ENCODE results near the gene STRIT1. TPM values are rescaled to one million over a fixed set of nuclear protein-coding genes. Genes with fewer than 3 reads are reported as not detected.

STRIT1 gene
- total RNA-seq, 2 donors from 2014 or later, result not detected

GRCh38 chr3:155285936-155286335 lies 7.5 kb downstream of the STRIT1 start:
- no peak overlapping the region for H3K4me3 ChIP-seq (ENCODE audit: low read length)
- no peak overlapping the region for H3K9ac ChIP-seq (ENCODE audit: extremely low read depth, low read length, poor library complexity, severe bottlenecking)
- Mint-ChIP-seq H3K27ac (no peak overlapping the region), H3K9me3 (no peaks in the 10 kb centered on the region), H3K4me3 (no peak overlapping the region), H3K36me3 (ENCODE audit: low read depth) (peaks cover 9% of the 10 kb centered on the region), H3K27me3 (ENCODE audit: insufficient read depth) (no peaks in the 10 kb centered on the region), H3K4me1 (no peaks in the 10 kb centered on the region)
- no peak for DNase-seq
- no peak overlapping the region for H3K27ac ChIP-seq (ENCODE audit: low read depth, low read length)
- no peaks in the 10 kb centered on the region for H3K36me3 ChIP-seq (ENCODE audit: control insufficient read depth, insufficient read depth, low read length)
- H3K27me3 ChIP-seq (ENCODE audit: control insufficient read depth, insufficient read depth, low read length, poor library complexity, severe bottlenecking), result no peaks in the 10 kb centered on the region
- no peak for TF ChIP-seq CTCF (conservative IDR thresholded peaks at IDR 0.05)
- H3K4me1 ChIP-seq (ENCODE audit: control insufficient read depth, insufficient read depth, low read length), result no peaks in the 10 kb centered on the region
- peaks cover 8% of the 10 kb centered on the region for H3K9me3 ChIP-seq (ENCODE audit: control insufficient read depth, low read length)
- WGBS, 2 experiments (ENCODE audit: insufficient coverage in 1 of 2, insufficient read length in 1 of 2), result 94 to 95% methylated on average over 2 to 3 of the region's 4 CpGs

- no peaks in the 10 kb centered on the region for H3K36me3 ChIP-seq (ENCODE audit: control insufficient read depth, insufficient read depth, low read length)
- peaks cover 34% of the 10 kb centered on the region for H3K9me3 ChIP-seq (ENCODE audit: control insufficient read depth, low read length)
- H3K9me3 Mint-ChIP-seq, result no peaks in the 10 kb centered on the region
- no peaks in the 10 kb centered on the region for H3K4me1 ChIP-seq (ENCODE audit: control insufficient read depth, insufficient read depth, low read length)
- no peak overlapping the region for H3K4me3 ChIP-seq (ENCODE audit: low read length)
- H3K27me3 Mint-ChIP-seq (ENCODE audit: insufficient read depth), result no peaks in the 10 kb centered on the region
- DNase-seq, result no peak
- H3K4me1 Mint-ChIP-seq, result no peaks in the 10 kb centered on the region
- no peak for TF ChIP-seq CTCF (conservative IDR thresholded peaks at IDR 0.05)
- WGBS, 2 experiments (ENCODE audit: insufficient coverage in 1 of 2, insufficient read length in 1 of 2), result 94 to 95% methylated on average over 7 of the region's 8 CpGs
- no peak overlapping the region for H3K27ac Mint-ChIP-seq
- no peak overlapping the region for H3K4me3 Mint-ChIP-seq
- H3K36me3 Mint-ChIP-seq (ENCODE audit: low read depth), result peaks cover 30% of the 10 kb centered on the region
- H3K27me3 ChIP-seq (ENCODE audit: control insufficient read depth, insufficient read depth, low read length, poor library complexity, severe bottlenecking), result no peaks in the 10 kb centered on the region
- no peak overlapping the region for H3K9ac ChIP-seq (ENCODE audit: extremely low read depth, low read length, poor library complexity, severe bottlenecking)
- no peak overlapping the region for H3K27ac ChIP-seq (ENCODE audit: low read depth, low read length)
Observed at GRCh38 chr3:155283092-155284056, 10.1 kb downstream of the STRIT1 start.

- H3K4me3 Mint-ChIP-seq, result no peak overlapping the region
- Histone ChIP-seq H3K9me3 (ENCODE audit: control insufficient read depth, low read length) (peaks cover 36% of the 10 kb centered on the region), H3K27me3 (ENCODE audit: control insufficient read depth, insufficient read depth, low read length, poor library complexity, severe bottlenecking) (no peaks in the 10 kb centered on the region), H3K36me3 (ENCODE audit: control insufficient read depth, insufficient read depth, low read length) (no peaks in the 10 kb centered on the region), H3K9ac (ENCODE audit: extremely low read depth, low read length, poor library complexity, severe bottlenecking) (no peak overlapping the region), H3K27ac (ENCODE audit: low read depth, low read length) (no peak overlapping the region), H3K4me1 (ENCODE audit: control insufficient read depth, insufficient read depth, low read length) (no peaks in the 10 kb centered on the region), H3K4me3 (ENCODE audit: low read length) (no peak overlapping the region)
- no peaks in the 10 kb centered on the region for H3K9me3 Mint-ChIP-seq
- no peak overlapping the region for H3K27ac Mint-ChIP-seq
- H3K36me3 Mint-ChIP-seq (ENCODE audit: low read depth), result peaks cover 31% of the 10 kb centered on the region
- H3K27me3 Mint-ChIP-seq (ENCODE audit: insufficient read depth), result no peaks in the 10 kb centered on the region
- DNase-seq, result no peak
- TF ChIP-seq CTCF (conservative IDR thresholded peaks at IDR 0.05), result no peak
- 93 to 98% methylated on average over 5 to 6 of the region's 6 CpGs for WGBS, 2 experiments (ENCODE audit: insufficient coverage in 1 of 2, insufficient read length in 1 of 2)
- no peaks in the 10 kb centered on the region for H3K4me1 Mint-ChIP-seq
Observed at GRCh38 chr3:155282385-155283091, 10.9 kb downstream of the STRIT1 start.

All from endodermal cell (in vitro differentiated cells).